GM23338 (cell line): ENCODE results near the gene BICDL1. TPM values are rescaled to one million over a fixed set of nuclear protein-coding genes. Genes with fewer than 3 reads are reported as not detected.

Source experiments
- ATAC-seq: fragments of 200-7000 bp; cut with Tn5 transposase; 3 replicates; pipeline ENCODE4 v1.9.1; 2020
- DNase-seq: peaks from one replicate; pipeline ENCODE4 v3.0.0-alpha.2; 2015; ENCODE audit warnings: low spot score
- H2AFZ ChIP-seq: fragments of 200-600 bp; sonication (generic); 2 replicates; pipeline ENCODE4 v1.8.0; 2016; ENCODE audit warnings: antibody characterized with exemption, mild to moderate bottlenecking, moderate library complexity
- H3F3A ChIP-seq: fragments of 200-600 bp; sonication (generic); replicated peaks from 2 replicates; pipeline ENCODE4 v1.8.0; 2017; ENCODE audit warnings: antibody characterized with exemption, mixed run types, low read depth
- H3K27ac ChIP-seq: fragments of 200-600 bp; sonication (generic); 2 replicates; pipeline ENCODE4 v1.6.1; 2016; ENCODE audit warnings: low read depth
- H3K27me3 ChIP-seq: fragments of 200-600 bp; sonication (generic); 2 replicates; pipeline ENCODE4 v1.8.0; 2016; ENCODE audit warnings: mild to moderate bottlenecking, mixed run types, moderate library complexity; ENCODE audit not compliant: insufficient read depth
- H3K36me3 ChIP-seq: fragments of 200-600 bp; sonication (generic); 2 replicates; pipeline ENCODE4 v1.8.0; 2016; ENCODE audit warnings: mild to moderate bottlenecking; ENCODE audit not compliant: insufficient read depth
- H3K4me1 ChIP-seq: fragments of 200-600 bp; sonication (generic); 2 replicates; pipeline ENCODE4 v1.8.0; 2016; ENCODE audit warnings: mild to moderate bottlenecking, moderate library complexity; ENCODE audit not compliant: insufficient read depth
- H3K4me2 ChIP-seq: fragments of 200-600 bp; sonication (generic); 2 replicates; pipeline ENCODE4 v1.7.1; 2017; ENCODE audit warnings: mixed run types
- H3K4me3 ChIP-seq: fragments of 200-600 bp; sonication (generic); 2 replicates; pipeline ENCODE4 v1.6.1; 2016; ENCODE audit warnings: mixed run types
- H3K79me2 ChIP-seq: fragments of 200-600 bp; sonication (generic); replicated peaks from 2 replicates; pipeline ENCODE4 v1.8.0; 2017; ENCODE audit warnings: mild to moderate bottlenecking; ENCODE audit not compliant: insufficient read depth
- H3K9me2 ChIP-seq: fragments of 200-600 bp; sonication (generic); 2 replicates; pipeline ENCODE4 v1.8.0; 2017; ENCODE audit not compliant: insufficient read depth
- H4K20me1 ChIP-seq: fragments of 200-600 bp; sonication (generic); replicated peaks from 2 replicates; pipeline ENCODE4 v1.8.0; 2017; ENCODE audit warnings: mild to moderate bottlenecking; ENCODE audit not compliant: insufficient read depth
- H3K27ac Mint-ChIP-seq: 2 replicates; pipeline ENCODE4 v1.8.0; 2020; ENCODE audit warnings: inconsistent platforms, mild to moderate bottlenecking, moderate library complexity, mixed read lengths
- H3K27me3 Mint-ChIP-seq: 3 replicates; pipeline ENCODE4 v1.8.0; 2022; ENCODE audit warnings: low read depth, mild to moderate bottlenecking, moderate library complexity, mixed read lengths, inconsistent platforms; ENCODE audit not compliant: insufficient read depth, poor library complexity
- H3K36me3 Mint-ChIP-seq: 3 replicates; pipeline ENCODE4 v1.8.0; 2021; ENCODE audit warnings: low read depth, mild to moderate bottlenecking, inconsistent platforms, moderate library complexity, mixed read lengths
- H3K4me1 Mint-ChIP-seq: 3 replicates; pipeline ENCODE4 v1.8.0; 2020; ENCODE audit warnings: mild to moderate bottlenecking, inconsistent platforms, mixed read lengths
- H3K4me3 Mint-ChIP-seq: 3 replicates; pipeline ENCODE4 v1.8.0; 2021; ENCODE audit warnings: moderate library complexity, mild to moderate bottlenecking, inconsistent platforms, mixed read lengths
- H3K9me3 Mint-ChIP-seq: 3 replicates; pipeline ENCODE4 v1.8.0; 2020; ENCODE audit warnings: moderate library complexity, mild to moderate bottlenecking, inconsistent platforms, mixed read lengths
- CREB1 ChIP-seq: fragments of 250-450 bp; sonication (Bioruptor Pico); IDR thresholded peaks from 2 replicates; pipeline ENCODE4 v1.5.0; 2020; ENCODE audit warnings: low read depth, mild to moderate bottlenecking, moderate library complexity
- ETS1 ChIP-seq: IDR thresholded peaks from 2 replicates; pipeline ENCODE4 v1.6.1; 2016; ENCODE audit warnings: antibody characterized with exemption
- EZH2 ChIP-seq: fragments of 200-600 bp; sonication (generic); IDR thresholded peaks from one replicate; pipeline ENCODE4 v1.8.0; 2017; ENCODE audit warnings: antibody characterized with exemption, mild to moderate bottlenecking, low read depth; ENCODE audit not compliant: unreplicated experiment
- EZH2phosphoT487 ChIP-seq: fragments of 200-600 bp; sonication (generic); IDR thresholded peaks from one replicate; pipeline ENCODE4 v1.8.1; 2018; ENCODE audit warnings: antibody characterized with exemption; ENCODE audit not compliant: unreplicated experiment
- JUNB ChIP-seq: IDR thresholded peaks from one replicate; pipeline ENCODE4 v1.6.1; 2016; ENCODE audit warnings: antibody characterized with exemption; ENCODE audit not compliant: unreplicated experiment
- NANOG ChIP-seq: IDR thresholded peaks from 2 replicates; pipeline ENCODE4 v1.6.1; 2016; ENCODE audit warnings: antibody characterized with exemption, borderline replicate concordance
- POLR2AphosphoS5 ChIP-seq: IDR thresholded peaks from 2 replicates; pipeline ENCODE4 v1.6.1; 2016; ENCODE audit warnings: antibody characterized with exemption, low read depth
- REST ChIP-seq: IDR thresholded peaks from one replicate; pipeline ENCODE4 v1.6.1; 2018; ENCODE audit warnings: antibody characterized with exemption; ENCODE audit not compliant: unreplicated experiment
- STAT1 ChIP-seq: IDR thresholded peaks from one replicate; pipeline ENCODE4 v1.6.1; 2016; ENCODE audit warnings: antibody characterized with exemption; ENCODE audit not compliant: unreplicated experiment
- ZNF114 ChIP-seq: fragments of 250-450 bp; sonication (Bioruptor Pico); IDR thresholded peaks from 2 replicates; pipeline ENCODE4 v1.5.0; 2020; ENCODE audit warnings: mild to moderate bottlenecking, moderate library complexity
- ZNF331 ChIP-seq: fragments of 250-450 bp; sonication (Bioruptor Pico); IDR thresholded peaks from 2 replicates; pipeline ENCODE4 v1.5.0; 2020; ENCODE audit warnings: low read depth, mild to moderate bottlenecking, moderate library complexity
- ZNF462 ChIP-seq: fragments of 250-450 bp; sonication (Bioruptor Pico); IDR thresholded peaks from 2 replicates; pipeline ENCODE4 v1.5.0; 2020; ENCODE audit warnings: mild to moderate bottlenecking, moderate library complexity
- polyA plus RNA-seq: library from polyadenylated mRNA; unstranded; fragments of >200 nt; fragmentation: Nextera tagmentation; extraction: Ambion mirVana; gene quantifications from 2 replicates; pipeline ENCODE4 v1.2.1, GENCODE V29; 2016
- total RNA-seq: library from RNA; depleted of rRNA; stranded (reverse); fragments of >200 nt; shearing (Covaris generic); gene quantifications from 2 replicates; pipeline ENCODE4 v1.2.3, GENCODE V29; 2014
- TF ChIP-seq, protein P1 (sequence below), 2 experiments: fragments of 200-600 bp in 1 of 2; sonication (generic) in 1 of 2; conservative IDR thresholded peaks; 2 replicates each; pipeline versions ENCODE4 v1.5.1 to v1.6.1; 2016 to 2017; ENCODE audit warnings: antibody characterized with exemption in 2 of 2, low read depth in 2 of 2, mild to moderate bottlenecking in 2 of 2, moderate library complexity in 1 of 2

Gene BICDL1
- total and polyA plus RNA-seq, 2 experiments from 2014 or later = 14.0 to 25.7 TPM

DNA sequence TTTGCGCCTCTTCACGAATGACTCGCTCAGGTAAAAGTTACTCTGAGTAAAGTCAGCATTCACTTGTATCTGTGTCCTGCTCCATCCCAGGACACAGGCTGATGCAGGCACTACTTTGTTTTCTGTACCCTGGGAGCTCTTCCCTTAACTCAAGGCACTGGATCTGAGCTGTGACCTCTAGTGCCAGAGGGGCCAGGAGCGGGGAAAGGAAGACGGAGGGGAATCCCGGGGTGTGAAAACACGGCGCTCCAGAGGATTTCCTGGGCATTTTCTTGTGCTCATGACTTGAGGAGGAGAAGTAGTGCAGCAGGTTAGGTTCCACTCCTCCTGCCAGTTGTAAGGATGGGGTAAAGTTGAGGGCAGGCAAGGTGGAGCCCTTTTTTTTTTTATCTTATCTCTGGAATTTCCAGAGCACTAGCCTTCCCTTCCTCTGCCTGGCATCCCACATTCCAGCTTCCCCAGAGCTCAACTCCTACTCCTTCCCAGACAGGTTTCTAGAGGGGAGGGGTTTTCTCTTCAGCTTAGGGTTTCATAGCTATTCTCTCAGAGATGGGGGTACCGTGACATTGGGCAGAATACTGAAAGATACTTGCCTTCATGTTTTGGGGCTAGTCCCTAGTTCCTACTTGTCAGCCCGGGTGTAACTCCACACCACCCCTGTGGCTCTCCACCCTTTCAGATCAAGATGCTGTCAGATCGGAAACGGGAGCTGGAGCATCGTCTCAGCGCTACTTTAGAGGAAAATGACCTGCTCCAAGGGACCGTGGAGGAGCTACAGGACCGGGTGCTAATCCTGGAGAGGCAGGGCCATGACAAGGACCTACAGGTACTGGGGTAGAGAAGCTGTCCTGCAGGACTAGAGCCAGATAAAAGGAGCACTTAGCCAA is 75.3 kb downstream of the BICDL1 start:
- no peak overlapping the region for H3K4me3 ChIP-seq
- H3F3A ChIP-seq = no peaks in the 10 kb centered on the region
- no peaks in the 10 kb centered on the region for H3K36me3 ChIP-seq
- H4K20me1 ChIP-seq = no peaks in the 10 kb centered on the region; the same call in 1 of the 2 replicates
- H3K27ac ChIP-seq = peak overlapping the region; percentile 76; the same call in 1 of the 2 replicates
- no peaks in the 10 kb centered on the region for H3K27me3 ChIP-seq
- no peak for TF ChIP-seq CREB1 (CRISPR knock-in tag)
- TF ChIP-seq, protein P1, sequence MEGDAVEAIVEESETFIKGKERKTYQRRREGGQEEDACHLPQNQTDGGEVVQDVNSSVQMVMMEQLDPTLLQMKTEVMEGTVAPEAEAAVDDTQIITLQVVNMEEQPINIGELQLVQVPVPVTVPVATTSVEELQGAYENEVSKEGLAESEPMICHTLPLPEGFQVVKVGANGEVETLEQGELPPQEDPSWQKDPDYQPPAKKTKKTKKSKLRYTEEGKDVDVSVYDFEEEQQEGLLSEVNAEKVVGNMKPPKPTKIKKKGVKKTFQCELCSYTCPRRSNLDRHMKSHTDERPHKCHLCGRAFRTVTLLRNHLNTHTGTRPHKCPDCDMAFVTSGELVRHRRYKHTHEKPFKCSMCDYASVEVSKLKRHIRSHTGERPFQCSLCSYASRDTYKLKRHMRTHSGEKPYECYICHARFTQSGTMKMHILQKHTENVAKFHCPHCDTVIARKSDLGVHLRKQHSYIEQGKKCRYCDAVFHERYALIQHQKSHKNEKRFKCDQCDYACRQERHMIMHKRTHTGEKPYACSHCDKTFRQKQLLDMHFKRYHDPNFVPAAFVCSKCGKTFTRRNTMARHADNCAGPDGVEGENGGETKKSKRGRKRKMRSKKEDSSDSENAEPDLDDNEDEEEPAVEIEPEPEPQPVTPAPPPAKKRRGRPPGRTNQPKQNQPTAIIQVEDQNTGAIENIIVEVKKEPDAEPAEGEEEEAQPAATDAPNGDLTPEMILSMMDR (conservative IDR thresholded peaks at IDR 0.05; ENCODE audit: low read depth in 2 of 2) = no peak
- TF ChIP-seq EZH2phosphoT487 = no peak
- no peak for TF ChIP-seq ZNF462
- TF ChIP-seq ZNF114 (CRISPR knock-in tag) = no peak
- no peak for TF ChIP-seq ETS1
- TF ChIP-seq JUNB = no peak
- no peak for TF ChIP-seq EZH2
- no peak for TF ChIP-seq NANOG
- TF ChIP-seq REST = no peak
- no peak for TF ChIP-seq STAT1
- TF ChIP-seq ZNF331 (CRISPR knock-in tag) = no peak
- no peak for TF ChIP-seq POLR2AphosphoS5
- Mint-ChIP-seq H3K4me3 (no peak overlapping the region), H3K9me3 (no peaks in the 10 kb centered on the region), H3K27me3 (peaks cover 6% of the 10 kb centered on the region), H3K27ac (peak overlapping the region; percentile 80; the same call in 1 of the 2 replicates), H3K4me1 (peaks cover 9% of the 10 kb centered on the region), H3K36me3 (no peaks in the 10 kb centered on the region)
- H2AFZ ChIP-seq = no peak overlapping the region
- ATAC-seq (peak; percentile 77), DNase-seq (peak; percentile 43)
- H3K79me2 ChIP-seq = no peaks in the 10 kb centered on the region
- no peak overlapping the region for H3K4me2 ChIP-seq
- no peaks in the 10 kb centered on the region for H3K4me1 ChIP-seq
- no peaks in the 10 kb centered on the region for H3K9me2 ChIP-seq
